Skeletal muscle tissue (tissue), 4 donors: Measurements from ENCODE around the gene UPK3A. TPM values are rescaled to one million over a fixed set of nuclear protein-coding genes. Genes with fewer than 3 reads are reported as not detected.
A peak's percentile ranks its signal among the peaks of the same experiment; 100 is the strongest.

Experiments used
- H3K27ac ChIP-seq: one replicate; pipeline ENCODE4 v1.7.0; 2013; ENCODE audit warnings: mild to moderate bottlenecking, low read depth, low read length, inconsistent platforms
- H3K27me3 ChIP-seq, 3 donors: one replicate each; pipeline ENCODE4 v1.7.0; 2013; ENCODE audit warnings: low read length in 3 of 3; ENCODE audit not compliant: control insufficient read depth in 3 of 3, insufficient read depth in 3 of 3
- H3K36me3 ChIP-seq, 3 donors: one replicate each; pipeline ENCODE4 v1.7.0; 2013; ENCODE audit warnings: low read length in 3 of 3; ENCODE audit not compliant: control insufficient read depth in 3 of 3, insufficient read depth in 3 of 3
- H3K4me1 ChIP-seq, 3 donors: one replicate each; pipeline ENCODE4 v1.7.0; 2013; ENCODE audit warnings: low read length in 3 of 3, mild to moderate bottlenecking in 3 of 3; ENCODE audit not compliant: control insufficient read depth in 3 of 3, insufficient read depth in 3 of 3
- H3K4me3 ChIP-seq, 3 donors: one replicate each; pipeline ENCODE4 v1.7.0; 2013; ENCODE audit warnings: low read length in 3 of 3
- H3K9ac ChIP-seq, 3 donors: one replicate each; pipeline ENCODE4 v1.7.0; 2013; ENCODE audit warnings: low read length in 3 of 3, mild to moderate bottlenecking in 3 of 3, moderate library complexity in 2 of 3, low read depth in 1 of 3
- H3K9me3 ChIP-seq, 3 donors: one replicate each; pipeline ENCODE4 v1.7.0; 2013; ENCODE audit warnings: low read length in 3 of 3; ENCODE audit not compliant: control insufficient read depth in 3 of 3
- total RNA-seq: library from RNA; depleted of rRNA; stranded (reverse); fragments of >200 nt; gene quantifications from one replicate; pipeline ENCODE4 v1.2.3, GENCODE V29; 2014
- donor health status: Osteomylitis.

UPK3A gene
- total RNA-seq, 1 donor from 2014 or later, result not detected

GRCh38 chr22:45240810-45241631 lies 43.7 kb upstream of the UPK3A start, which contains the start of gene KIAA0930:
Gene KIAA0930, minus strand, starts transcription at chr22:45240894. Its CDS starts 191 bp downstream, at chr22:45240703.
- H3K27ac ChIP-seq, result no peak within 1 kb of the TSS
- H3K27me3 ChIP-seq, result no peaks in the 10 kb centered on the region
- H3K9me3 ChIP-seq, result no peaks in the 10 kb centered on the region
- peak within 1 kb of the TSS; percentile 69 to 78 (median 69) for H3K4me3 ChIP-seq
- peaks cover 12 to 21% (median 14%) of the 10 kb centered on the region in 3 donors for H3K4me1 ChIP-seq
- H3K36me3 ChIP-seq, result peaks cover 0 to 4% (median 0%) of the 10 kb centered on the region in 3 donors
- H3K9ac ChIP-seq, result peak within 1 kb of the TSS; percentile 61 to 77 (median 73)

DNA sequence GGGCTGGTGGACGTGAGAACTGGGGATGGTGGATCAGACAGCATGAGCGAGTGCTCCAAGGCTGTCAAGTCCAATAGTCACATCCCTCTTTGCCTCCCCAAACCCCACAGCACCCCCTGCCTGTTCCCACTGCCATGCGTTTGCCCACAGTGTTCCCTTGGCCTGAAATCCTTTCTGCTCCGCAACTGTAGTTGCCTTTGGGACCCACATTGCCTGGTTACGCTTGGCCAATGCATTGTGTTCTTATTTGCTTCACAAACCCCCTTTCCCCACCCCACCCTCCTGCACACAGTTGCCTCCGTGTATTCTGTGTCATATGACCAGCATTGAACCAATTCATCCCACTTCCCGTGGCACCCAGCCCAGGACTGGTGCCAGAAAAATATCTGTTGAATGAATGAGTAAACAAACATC lies 42.0 kb upstream of the UPK3A start:
- H3K4me1 ChIP-seq, result peaks cover 12 to 20% (median 14%) of the 10 kb centered on the region in 3 donors
- H3K27ac ChIP-seq, result no peak overlapping the region
- peaks cover 0 to 4% (median 0%) of the 10 kb centered on the region in 3 donors for H3K36me3 ChIP-seq
- H3K4me3 ChIP-seq, result no peak overlapping the region
- no peaks in the 10 kb centered on the region for H3K9me3 ChIP-seq
- H3K27me3 ChIP-seq, result no peaks in the 10 kb centered on the region
- no peak overlapping the region for H3K9ac ChIP-seq

- Histone ChIP-seq H3K36me3 (no peaks in the 10 kb centered on the region), H3K27ac (no peak overlapping the region), H3K4me1 (peaks cover 5 to 9% (median 6%) of the 10 kb centered on the region in 3 donors), H3K4me3 (no peak overlapping the region), H3K27me3 (no peaks in the 10 kb centered on the region), H3K9me3 (no peaks in the 10 kb centered on the region), H3K9ac (no peak overlapping the region)
Measured at GRCh38 chr22:45244916-45245315, 39.8 kb upstream of the UPK3A start.

GRCh38 chr22:45246060-45246985 lies 38.4 kb upstream of the UPK3A start:
- Histone ChIP-seq H3K36me3 (no peaks in the 10 kb centered on the region), H3K27ac (peak overlapping the region; percentile 55), H3K4me1 (peaks cover 0 to 2% (median 0%) of the 10 kb centered on the region in 3 donors), H3K4me3 (no peak overlapping the region), H3K9me3 (no peaks in the 10 kb centered on the region), H3K27me3 (no peaks in the 10 kb centered on the region), H3K9ac (no peak overlapping the region)

GRCh38 chr22:45248832-45249561 lies 35.8 kb upstream of the UPK3A start:
- no peak overlapping the region for H3K9ac ChIP-seq
- H3K27ac ChIP-seq, result no peak overlapping the region
- no peaks in the 10 kb centered on the region for H3K9me3 ChIP-seq
- peaks cover 0 to 2% (median 0%) of the 10 kb centered on the region in 3 donors for H3K27me3 ChIP-seq
- H3K4me1 ChIP-seq, result no peaks in the 10 kb centered on the region
- no peak overlapping the region for H3K4me3 ChIP-seq
- H3K36me3 ChIP-seq, result no peaks in the 10 kb centered on the region

GRCh38 chr22:45251825-45252224 lies 32.9 kb upstream of the UPK3A start:
- Histone ChIP-seq H3K9ac (no peak overlapping the region), H3K27me3 (peaks cover 0 to 2% (median 0%) of the 10 kb centered on the region in 3 donors), H3K4me1 (no peaks in the 10 kb centered on the region), H3K9me3 (no peaks in the 10 kb centered on the region), H3K4me3 (no peak overlapping the region), H3K27ac (no peak overlapping the region), H3K36me3 (no peaks in the 10 kb centered on the region)

DNA sequence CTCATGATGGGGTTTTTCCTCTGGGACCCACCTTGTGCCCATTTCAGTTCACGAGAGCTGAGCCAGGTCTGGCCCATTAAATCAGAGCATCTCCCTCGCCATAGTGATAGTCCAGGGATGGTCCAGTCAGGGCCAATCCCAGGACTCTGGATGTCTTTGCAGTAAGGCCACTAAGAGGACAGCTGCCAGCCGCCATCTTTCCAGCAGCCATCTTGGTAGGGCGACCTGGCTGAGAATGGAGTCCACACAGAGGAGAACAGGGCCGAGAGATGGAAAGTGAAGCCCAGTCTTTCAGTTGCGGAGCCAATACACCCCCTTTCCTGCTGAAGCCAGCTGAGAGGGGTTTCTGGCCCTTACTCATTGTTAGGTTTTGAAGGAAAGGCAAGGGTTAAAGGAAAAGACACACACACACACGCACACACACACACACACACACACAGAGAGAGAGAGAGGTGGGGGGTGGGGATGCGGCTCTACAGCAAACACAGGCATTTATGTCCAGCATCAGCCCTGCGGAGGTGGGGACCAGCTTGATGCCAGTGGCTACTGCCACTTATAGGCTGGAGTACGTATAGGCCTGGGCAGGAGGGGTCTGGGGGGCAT lies 31.6 kb upstream of the UPK3A start:
- H3K27me3 ChIP-seq, result peaks cover 0 to 2% (median 0%) of the 10 kb centered on the region in 3 donors
- no peaks in the 10 kb centered on the region for H3K36me3 ChIP-seq
- H3K9me3 ChIP-seq, result no peaks in the 10 kb centered on the region
- no peak overlapping the region for H3K9ac ChIP-seq
- no peak overlapping the region for H3K4me3 ChIP-seq
- H3K4me1 ChIP-seq, result no peaks in the 10 kb centered on the region
- no peak overlapping the region for H3K27ac ChIP-seq

- H3K4me1 ChIP-seq, result no peaks in the 10 kb centered on the region
- no peaks in the 10 kb centered on the region for H3K36me3 ChIP-seq
Measured at GRCh38 chr22:45254388-45254787, 30.4 kb upstream of the UPK3A start.

DNA sequence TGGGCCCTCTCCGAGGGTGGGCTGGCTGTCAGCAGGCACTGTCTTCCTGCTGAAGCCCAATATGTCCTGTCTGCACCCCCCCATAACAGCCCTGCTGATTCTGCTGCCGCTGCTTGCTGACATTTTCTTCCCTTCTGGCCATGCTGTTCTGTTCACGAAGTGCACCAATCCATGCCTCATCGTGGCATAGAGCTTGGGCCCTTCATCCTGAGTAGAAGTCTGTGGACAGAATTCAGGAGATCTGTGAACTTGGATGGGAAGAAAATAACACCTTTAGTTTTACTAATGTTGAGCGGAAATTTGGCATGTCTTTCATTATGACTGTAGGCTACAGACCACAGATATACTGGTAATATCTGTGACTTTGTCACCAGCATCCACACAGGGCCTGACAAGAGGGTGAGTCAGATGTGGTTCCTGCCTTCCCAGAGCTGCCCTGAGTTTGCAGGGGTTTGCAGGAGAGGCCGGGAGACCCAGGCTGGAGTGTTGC lies 29.9 kb upstream of the UPK3A start:
- Histone ChIP-seq H3K4me3 (no peak overlapping the region), H3K27me3 (peaks cover 0 to 2% (median 0%) of the 10 kb centered on the region in 3 donors), H3K36me3 (no peaks in the 10 kb centered on the region), H3K9me3 (no peaks in the 10 kb centered on the region), H3K4me1 (no peaks in the 10 kb centered on the region), H3K9ac (no peak overlapping the region), H3K27ac (no peak overlapping the region)

More at GRCh38 chr22:45254388-45254787, 30.4 kb upstream of the UPK3A start:
- H3K27me3 ChIP-seq, result peaks cover 0 to 2% (median 0%) of the 10 kb centered on the region in 3 donors
- H3K4me3 ChIP-seq, result no peak overlapping the region
- no peak overlapping the region for H3K27ac ChIP-seq
- H3K9me3 ChIP-seq, result no peaks in the 10 kb centered on the region
- no peak overlapping the region for H3K9ac ChIP-seq
